Suprapubic skin (tissue), 4 donors: Measurements from ENCODE around the gene CCL26. TPM values are rescaled to one million over a fixed set of nuclear protein-coding genes. Genes with fewer than 3 reads are reported as not detected.

ENCODE experiments used
- DNase-seq, 2 donors: peaks; one replicate each; pipeline ENCODE4 v3.0.0-alpha.2; 2019; ENCODE audit warnings: low spot score in 2 of 2
- H3K27ac ChIP-seq: fragments of 200-600 bp; sonication (generic); one replicate; pipeline ENCODE4 v1.5.1; 2019
- H3K27me3 ChIP-seq: fragments of 200-600 bp; sonication (generic); one replicate; pipeline ENCODE4 v1.5.1; 2019
- H3K36me3 ChIP-seq: fragments of 200-600 bp; sonication (generic); one replicate; pipeline ENCODE4 v1.5.1; 2019
- H3K4me1 ChIP-seq: fragments of 200-600 bp; sonication (generic); one replicate; pipeline ENCODE4 v1.5.1; 2019
- H3K4me3 ChIP-seq: fragments of 200-600 bp; sonication (generic); one replicate; pipeline ENCODE4 v1.5.1; 2019; ENCODE audit warnings: mild to moderate bottlenecking
- H3K9me3 ChIP-seq: fragments of 200-600 bp; sonication (generic); one replicate; pipeline ENCODE4 v1.5.1; 2019
- CTCF ChIP-seq, 2 donors: fragments of 200-600 bp in 1 of 2; fragments of 450-650 bp in 1 of 2; sonication (generic) in 1 of 2; IDR thresholded peaks; one replicate each; pipeline ENCODE4 v1.5.1; 2016 to 2019; ENCODE audit warnings: antibody characterized with exemption in 2 of 2, mild to moderate bottlenecking in 1 of 2, moderate library complexity in 1 of 2
- EP300 ChIP-seq: sonication (generic); formaldehyde crosslinking; IDR thresholded peaks from one replicate; pipeline ENCODE4 v1.6.1; 2017; ENCODE audit warnings: antibody characterized with exemption
- POLR2A ChIP-seq, 2 donors: fragments of 450-650 bp; IDR thresholded peaks; one replicate each; pipeline ENCODE4 v1.6.1; 2017; ENCODE audit warnings: antibody characterized with exemption in 2 of 2, mild to moderate bottlenecking in 2 of 2, moderate library complexity in 2 of 2
- POLR2AphosphoS5 ChIP-seq, 3 donors: sonication (generic); formaldehyde crosslinking; IDR thresholded peaks; one replicate each; pipeline ENCODE4 v1.6.1; 2017; ENCODE audit warnings: antibody characterized with exemption in 3 of 3
- WGBS: methylation state at CpG from one replicate; pipeline ENCODE4 v1.1.5; 2018; 5-methylcytosine and 5-hydroxymethylcytosine counted together
- total RNA-seq, 4 donors: library from RNA; depleted of rRNA; stranded (reverse); fragments of >200 nt; gene quantifications; one replicate each; pipeline ENCODE4 v1.1.0, GENCODE V29; 2016

The CCL26 gene
- total RNA-seq, 4 donors from 2014 or later = not detected

- TF ChIP-seq CTCF (IDR thresholded peaks at IDR 0.05) (no peak), POLR2A (IDR thresholded peaks at IDR 0.05) (no peak), EP300 (no peak), POLR2AphosphoS5 (IDR thresholded peaks at IDR 0.05) (no peak)
Observed at GRCh38 chr7:75721426-75721825, 50.6 kb downstream of the CCL26 start.

GRCh38 chr7:75719626-75720025 lies 52.4 kb downstream of the CCL26 start:
- Histone ChIP-seq H3K9me3 (no peaks in the 10 kb centered on the region), H3K27ac (no peak overlapping the region), H3K36me3 (no peaks in the 10 kb centered on the region), H3K27me3 (no peaks in the 10 kb centered on the region), H3K4me1 (peaks cover 3% of the 10 kb centered on the region), H3K4me3 (no peak overlapping the region)
- 98% methylated on average over 5 of the region's 5 CpGs for WGBS
- TF ChIP-seq CTCF (IDR thresholded peaks at IDR 0.05) (no peak), POLR2AphosphoS5 (IDR thresholded peaks at IDR 0.05) (no peak), POLR2A (IDR thresholded peaks at IDR 0.05) (no peak), EP300 (no peak)
- peak in 1 of 2 donors; percentile 9 for DNase-seq

More at GRCh38 chr7:75721426-75721825, 50.6 kb downstream of the CCL26 start:
- Histone ChIP-seq H3K27me3 (no peaks in the 10 kb centered on the region), H3K36me3 (no peaks in the 10 kb centered on the region), H3K27ac (no peak overlapping the region), H3K9me3 (no peaks in the 10 kb centered on the region), H3K4me1 (peaks cover 3% of the 10 kb centered on the region), H3K4me3 (no peak overlapping the region)
- 80% methylated on average over 2 of the region's 2 CpGs for WGBS
- DNase-seq = no peak

Other genes starting within 250 kb of the CCL26 start
- 10 to 100 TPM; 16.0 to 29.4 (median 22.3) TPM for gene HIP1, start 33.3 kb downstream of the CCL26 start, total RNA-seq
- gene CCL24, start 41.6 kb upstream of the CCL26 start, total RNA-seq = 1 to 10 TPM in 2 of 4 donors, not detected in 2; 2.6 to 2.7 TPM
- 10 to 100 TPM; 28.3 to 63.1 (median 49.8) TPM for gene RHBDD2, start 106.8 kb upstream of the CCL26 start, total RNA-seq
- 100 to 1,000 TPM in 1 of 4 donors, 10 to 100 TPM in 3; 85.8 to 112 (median 91.8) TPM for gene POR, start 142.9 kb upstream of the CCL26 start, total RNA-seq
- 10 to 100 TPM; 21.0 to 34.0 (median 22.4) TPM for gene TMEM120A, start 222.4 kb upstream of the CCL26 start, total RNA-seq